Lung (tissue), 12 donors: Measurements from ENCODE around the gene NQO2. TPM values are rescaled to one million over a fixed set of nuclear protein-coding genes. Genes with fewer than 3 reads are reported as not detected.

Experiments used
- ATAC-seq: fragments of 200-7000 bp; cut with Tn5 transposase; one replicate; pipeline ENCODE4 v1.9.1; 2020; ENCODE audit warnings: moderate number of reproducible peaks; ENCODE audit not compliant: insufficient read depth, low FRiP score
- DNase-seq, 3 donors: peaks; one replicate each; pipeline ENCODE4 v3.0.0-alpha.2; 2013 to 2017
- H3K27ac ChIP-seq, 2 donors: one replicate each; pipeline ENCODE4 v1.5.1; 2013; ENCODE audit warnings: mild to moderate bottlenecking in 2 of 2, moderate library complexity in 2 of 2, control low read depth in 1 of 2, inconsistent platforms in 1 of 2, low read depth in 1 of 2, low read length in 1 of 2
- H3K27me3 ChIP-seq, 3 donors: one replicate each; pipeline ENCODE4 v1.5.1; 2013; ENCODE audit warnings: low read length in 2 of 3; ENCODE audit not compliant: control insufficient read depth in 3 of 3, insufficient read depth in 3 of 3
- H3K36me3 ChIP-seq, 4 donors: one replicate each; pipeline ENCODE4 v1.5.1; 2013; ENCODE audit warnings: low read length in 4 of 4, mild to moderate bottlenecking in 1 of 4, moderate library complexity in 1 of 4; ENCODE audit not compliant: control insufficient read depth in 4 of 4, insufficient read depth in 4 of 4
- H3K4me1 ChIP-seq, 5 donors: one replicate each; pipeline ENCODE4 v1.5.1; 2013; ENCODE audit warnings: low read length in 5 of 5, mild to moderate bottlenecking in 2 of 5, moderate library complexity in 1 of 5; ENCODE audit not compliant: control insufficient read depth in 5 of 5, insufficient read depth in 5 of 5
- H3K4me3 ChIP-seq: one replicate; pipeline ENCODE4 v1.5.1; 2013; ENCODE audit warnings: mild to moderate bottlenecking, control low read depth, moderate library complexity
- H3K9ac ChIP-seq, 2 donors: one replicate each; pipeline ENCODE4 v1.5.1; 2013; ENCODE audit warnings: low read length in 2 of 2, control low read depth in 1 of 2; ENCODE audit not compliant: insufficient read depth in 1 of 2
- H3K9me3 ChIP-seq, 4 donors: one replicate each; pipeline ENCODE4 v1.5.1; 2013; ENCODE audit warnings: low read length in 3 of 4, mild to moderate bottlenecking in 1 of 4, moderate library complexity in 1 of 4; ENCODE audit not compliant: control insufficient read depth in 4 of 4, insufficient read depth in 3 of 4
- WGBS, 2 donors: extraction: QIAGEN DNeasy Blood & Tissue Kit; methylation state at CpG; one replicate each; pipeline ENCODE4 v1.1.7; 2013; 5-methylcytosine and 5-hydroxymethylcytosine counted together
- polyA plus RNA-seq, 2 donors: library from polyadenylated mRNA; stranded (reverse); fragments of 200-250 nt; gene quantifications; one replicate each; pipeline ENCODE4 v1.2.1, GENCODE V29; 2013
- total RNA-seq, 2 donors: library from RNA; depleted of rRNA in 1 of 2; stranded (reverse); fragments of >200 nt in 1 of 2; gene quantifications; one replicate each; pipeline ENCODE4 v1.2.1, GENCODE V29; 2014 to 2021
- TF ChIP-seq, protein P1 (sequence below): IDR thresholded peaks from 2 replicates; pipeline ENCODE4 v1.5.1; 2012; ENCODE audit warnings: mild to moderate bottlenecking; ENCODE audit errors: control extremely low read depth, extremely low read depth
- donor health status: control.
- donor health status: control.
- donor health status: Bipolar disorder and iron deficiency.
- donor health status: healthy.
- donor health status: DM: yes; HTN: yes; CAD: no.

NQO2 gene
- total and polyA plus RNA-seq, 4 donors: 9.4 to 47.1 (median 43.1) TPM

DNA sequence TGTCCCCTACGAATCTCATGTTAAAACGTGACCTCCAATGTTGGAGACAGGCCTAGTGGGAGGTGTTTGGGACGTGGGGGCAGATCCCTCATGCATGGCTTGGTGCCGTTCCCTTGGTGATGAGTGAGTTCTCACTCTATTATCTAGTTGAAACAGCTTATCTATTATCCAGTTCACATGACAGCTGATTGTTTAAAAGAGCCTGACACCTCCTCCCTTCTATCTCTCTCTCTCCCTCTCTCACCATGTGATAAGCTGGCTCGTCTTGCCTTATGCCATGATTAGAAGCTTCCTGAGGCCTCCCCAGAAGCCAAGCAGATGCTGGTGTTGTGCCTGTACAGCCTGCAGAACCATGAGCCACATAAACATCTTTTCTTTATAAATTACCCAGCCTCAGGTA is 35.7 kb downstream of the NQO2 start:
- Histone ChIP-seq H3K4me1 (no peaks in the 10 kb centered on the region), H3K36me3 (no peaks in the 10 kb centered on the region), H3K9ac (no peak overlapping the region), H3K4me3 (no peak overlapping the region), H3K27me3 (peaks cover 0 to 2% (median 0%) of the 10 kb centered on the region in 3 donors), H3K27ac (no peak overlapping the region), H3K9me3 (no peaks in the 10 kb centered on the region)
- ATAC-seq: no peak
- TF ChIP-seq, protein P1, sequence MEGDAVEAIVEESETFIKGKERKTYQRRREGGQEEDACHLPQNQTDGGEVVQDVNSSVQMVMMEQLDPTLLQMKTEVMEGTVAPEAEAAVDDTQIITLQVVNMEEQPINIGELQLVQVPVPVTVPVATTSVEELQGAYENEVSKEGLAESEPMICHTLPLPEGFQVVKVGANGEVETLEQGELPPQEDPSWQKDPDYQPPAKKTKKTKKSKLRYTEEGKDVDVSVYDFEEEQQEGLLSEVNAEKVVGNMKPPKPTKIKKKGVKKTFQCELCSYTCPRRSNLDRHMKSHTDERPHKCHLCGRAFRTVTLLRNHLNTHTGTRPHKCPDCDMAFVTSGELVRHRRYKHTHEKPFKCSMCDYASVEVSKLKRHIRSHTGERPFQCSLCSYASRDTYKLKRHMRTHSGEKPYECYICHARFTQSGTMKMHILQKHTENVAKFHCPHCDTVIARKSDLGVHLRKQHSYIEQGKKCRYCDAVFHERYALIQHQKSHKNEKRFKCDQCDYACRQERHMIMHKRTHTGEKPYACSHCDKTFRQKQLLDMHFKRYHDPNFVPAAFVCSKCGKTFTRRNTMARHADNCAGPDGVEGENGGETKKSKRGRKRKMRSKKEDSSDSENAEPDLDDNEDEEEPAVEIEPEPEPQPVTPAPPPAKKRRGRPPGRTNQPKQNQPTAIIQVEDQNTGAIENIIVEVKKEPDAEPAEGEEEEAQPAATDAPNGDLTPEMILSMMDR: no peak
- 69 to 83% methylated on average over 5 of the region's 5 CpGs for WGBS, 2 donors
- no peak for DNase-seq

DNA sequence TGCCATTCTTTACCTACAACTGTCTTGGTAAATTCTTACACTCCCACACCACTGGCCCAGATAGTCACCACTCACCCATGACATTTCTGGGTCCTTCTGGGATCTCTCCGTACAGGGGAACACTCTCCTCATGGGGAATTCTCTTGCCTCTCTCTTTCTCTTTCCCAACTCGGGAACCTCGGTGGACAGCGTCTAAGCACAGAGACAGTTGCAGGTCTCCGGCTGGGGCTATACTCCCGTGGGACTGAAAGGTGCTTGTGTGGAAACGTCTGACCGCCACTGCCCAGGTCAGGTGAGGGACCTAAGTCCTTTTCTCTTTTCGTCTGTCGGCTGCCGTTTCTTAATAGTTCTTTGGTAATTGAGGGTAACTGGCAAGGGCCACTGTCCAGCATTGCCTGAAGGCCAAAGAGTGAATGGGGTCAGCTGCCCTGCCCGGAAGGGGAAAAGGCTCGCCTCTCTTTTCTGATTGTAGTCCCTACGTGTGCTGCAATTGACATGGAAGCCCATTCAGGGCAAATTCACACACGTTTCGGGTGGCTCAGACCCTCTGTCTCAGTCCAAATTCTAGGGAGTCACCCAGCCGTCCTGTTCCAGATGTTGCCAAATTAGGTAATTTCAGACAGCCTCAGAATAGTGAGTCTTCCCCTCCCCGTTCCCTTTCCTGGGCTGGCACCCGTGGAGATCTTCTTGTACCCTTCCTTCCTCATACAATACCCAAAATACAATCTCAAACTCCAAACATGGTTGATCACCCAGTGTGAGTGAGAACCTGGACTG is 37.4 kb downstream of the NQO2 start:
- Histone ChIP-seq H3K9me3 (no peaks in the 10 kb centered on the region), H3K4me3 (no peak overlapping the region), H3K36me3 (no peaks in the 10 kb centered on the region), H3K27ac (no peak overlapping the region), H3K9ac (no peak overlapping the region), H3K27me3 (peaks cover 0 to 2% (median 0%) of the 10 kb centered on the region in 3 donors), H3K4me1 (peaks cover 0 to 3% (median 0%) of the 10 kb centered on the region in 5 donors)
- 75 to 81% methylated on average over 19 of the region's 19 CpGs for WGBS, 2 donors
- no peak for ATAC-seq
- no peak for DNase-seq
- TF ChIP-seq, protein P1: no peak

DNA sequence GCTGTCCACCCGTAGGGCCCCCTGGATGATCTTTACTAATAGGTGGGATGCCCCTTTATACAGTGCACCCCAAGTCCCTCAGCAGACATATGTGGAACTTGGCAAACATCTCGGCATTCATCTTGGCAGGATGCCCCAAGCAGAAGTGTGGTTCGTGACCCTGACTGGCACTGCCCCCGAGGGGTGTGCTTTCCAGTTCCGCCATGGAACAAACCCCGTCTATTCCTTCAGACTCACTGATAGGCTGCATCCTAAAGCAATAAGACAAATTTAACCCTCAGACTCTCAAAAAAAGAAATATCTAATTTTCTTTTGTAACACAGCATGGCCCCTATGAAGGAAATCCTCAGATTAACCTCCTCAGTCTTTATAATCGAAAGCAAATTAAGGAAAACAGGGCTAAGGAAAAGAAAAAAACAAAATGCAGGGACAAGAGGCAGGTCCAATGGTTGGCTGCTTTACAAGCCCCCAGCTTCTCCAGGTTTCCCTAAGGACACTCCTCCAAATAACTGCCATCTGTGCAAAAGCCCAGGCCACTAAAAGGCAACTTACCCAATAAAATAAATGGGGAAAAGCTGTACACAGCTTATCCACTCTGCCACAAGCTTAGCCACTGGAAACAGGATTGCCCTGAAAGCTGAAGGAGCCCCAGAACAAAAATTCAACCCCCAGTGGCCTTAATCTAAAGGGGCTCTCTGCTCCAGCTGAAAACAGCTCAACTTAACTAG is 38.1 kb downstream of the NQO2 start:
- Histone ChIP-seq H3K27ac (no peak overlapping the region), H3K9ac (no peak overlapping the region), H3K27me3 (peaks cover 0 to 2% (median 0%) of the 10 kb centered on the region in 3 donors), H3K4me3 (no peak overlapping the region), H3K36me3 (no peaks in the 10 kb centered on the region), H3K9me3 (no peaks in the 10 kb centered on the region), H3K4me1 (peaks cover 0 to 3% (median 0%) of the 10 kb centered on the region in 5 donors)
- WGBS, 2 donors: 35 to 37% methylated on average over 7 of the region's 7 CpGs
- ATAC-seq (no peak), DNase-seq (no peak)
- TF ChIP-seq, protein P1: no peak
